GM12878 (cell line): Measurements from ENCODE around the gene PAX2. TPM values are rescaled to one million over a fixed set of nuclear protein-coding genes. Genes with fewer than 3 reads are reported as not detected.

Experiments
- ATAC-seq: fragments of 200-7000 bp; cut with Tn5 transposase; 3 replicates; pipeline ENCODE4 v1.9.1; 2020; ENCODE audit warnings: mild to moderate bottlenecking, moderate library complexity
- BruUV-seq: library from RNA; stranded (reverse); fragments of 400-500 nt; replicated peaks from 2 replicates; lab custom pipeline; 2021; lab: Mats Ljungman, UMichigan
- CTCF ChIA-PET: fragments of 300-600 bp; sonication (Branson Sonifier 250); formaldehyde crosslinking; extraction: SDS; loops from one replicate; lab custom pipeline; 2021; ENCODE audit warnings: inconsistent platforms; lab: Yijun Ruan, JAX
- POLR2A ChIA-PET: fragments of 350-600 bp; formaldehyde crosslinking; extraction: SDS; loops from one replicate; lab custom pipeline; 2021; ENCODE audit warnings: inconsistent platforms; lab: Charles Lee
- RAD21 ChIA-PET: fragments of 300-600 bp; sonication (Branson Sonifier 250); formaldehyde crosslinking; loops from one replicate; lab custom pipeline; 2023; ENCODE audit warnings: antibody characterized with exemption; ENCODE audit not compliant: unreplicated experiment; lab: Charles Lee
- SMC1A ChIA-PET: fragments of 300-600 bp; sonication (Branson Sonifier 250); formaldehyde crosslinking; loops from one replicate; lab custom pipeline; 2023; ENCODE audit not compliant: unreplicated experiment, uncharacterized antibody; lab: Charles Lee
- DNase-seq: peaks from one replicate; pipeline ENCODE4 v3.0.0-alpha.2; 2011; ENCODE audit warnings: low read depth, low spot score
- FAIRE-seq: peaks from 3 replicates; lab custom pipeline; 2011; peaks lifted over from hg19 to GRCh38; lab: Jason Lieb, UNC
- H2AFZ ChIP-seq: 2 replicates; pipeline ENCODE4 v1.6.0; 2011; ENCODE audit warnings: low read depth, low read length, control low read depth; ENCODE audit not compliant: control insufficient read depth
- H3K27ac ChIP-seq: 2 replicates; pipeline ENCODE4 v1.5.1; 2011; ENCODE audit warnings: control low read depth; ENCODE audit not compliant: control insufficient read depth, insufficient read depth
- H3K27me3 ChIP-seq, 2 experiments: replicated peaks in 1 of 2; 2 replicates each; pipeline versions ENCODE4 v1.6.0 to v1.6.1; 2011; ENCODE audit warnings: low read length in 1 of 2; ENCODE audit not compliant: control insufficient read depth in 2 of 2, insufficient read depth in 2 of 2
- H3K36me3 ChIP-seq, 2 experiments: 2 replicates each; pipeline ENCODE4 v1.5.1; 2011; ENCODE audit warnings: low read length in 1 of 2; ENCODE audit not compliant: control insufficient read depth in 2 of 2, insufficient read depth in 2 of 2
- H3K4me1 ChIP-seq: 2 replicates; pipeline ENCODE4 v1.6.1; 2011; ENCODE audit warnings: mild to moderate bottlenecking, low read length, moderate library complexity, mixed read lengths; ENCODE audit not compliant: control insufficient read depth, insufficient read depth
- H3K4me2 ChIP-seq: 2 replicates; pipeline ENCODE4 v1.6.0; 2011; ENCODE audit warnings: control low read depth; ENCODE audit not compliant: control insufficient read depth, insufficient read depth
- H3K4me3 ChIP-seq: fragments of 200-600 bp; sonication (generic); 2 replicates; pipeline ENCODE4 v1.5.1; 2016
- H3K79me2 ChIP-seq: 2 replicates; pipeline ENCODE4 v1.6.0; 2011; ENCODE audit warnings: low read length; ENCODE audit not compliant: control insufficient read depth, insufficient read depth
- H3K9ac ChIP-seq: 2 replicates; pipeline ENCODE4 v1.8.0; 2011; ENCODE audit warnings: low read length, control low read depth, mixed read lengths; ENCODE audit not compliant: control insufficient read depth, insufficient read depth
- H3K9me3 ChIP-seq: replicated peaks from 3 replicates; pipeline ENCODE4 v1.5.1; 2011; ENCODE audit warnings: mild to moderate bottlenecking, low read length; ENCODE audit not compliant: control insufficient read depth, insufficient read depth
- H4K20me1 ChIP-seq: 2 replicates; pipeline ENCODE4 v1.6.0; 2011; ENCODE audit not compliant: control insufficient read depth, insufficient read depth
- BCLAF1 ChIP-seq: fragments of 450-650 bp; IDR thresholded peaks from 2 replicates; pipeline ENCODE4 v1.6.1; 2017; ENCODE audit warnings: antibody characterized with exemption, mild to moderate bottlenecking, moderate library complexity
- MEF2B ChIP-seq: fragments of 450-650 bp; IDR thresholded peaks from 2 replicates; pipeline ENCODE4 v1.6.1; 2018; ENCODE audit warnings: mild to moderate bottlenecking, moderate library complexity; ENCODE audit not compliant: partially characterized antibody, poor library complexity, severe bottlenecking
- MYC ChIP-seq: IDR thresholded peaks from 2 replicates; pipeline ENCODE4 v1.6.1; 2011; ENCODE audit warnings: mild to moderate bottlenecking, low read length, moderate library complexity, inconsistent platforms; ENCODE audit not compliant: insufficient read depth, insufficient replicate concordance, insufficient read length, severe bottlenecking
- NFIC ChIP-seq: IDR thresholded peaks from 2 replicates; pipeline ENCODE4 v1.6.1; 2012; ENCODE audit warnings: low read depth, mild to moderate bottlenecking, inconsistent platforms, low read length, moderate library complexity
- NKRF ChIP-seq: fragments of 450-650 bp; conservative IDR thresholded peaks from 2 replicates; pipeline ENCODE4 v1.6.1; 2017; ENCODE audit warnings: mild to moderate bottlenecking, moderate library complexity
- NR2C1 ChIP-seq: fragments of 450-650 bp; IDR thresholded peaks from 2 replicates; pipeline ENCODE4 v1.6.1; 2017; ENCODE audit warnings: antibody characterized with exemption, mild to moderate bottlenecking, moderate library complexity
- POLR2AphosphoS2 ChIP-seq: IDR thresholded peaks from 2 replicates; pipeline ENCODE4 v1.6.1; 2011; ENCODE audit warnings: low read depth, mild to moderate bottlenecking, low read length, improper control_type of control experiment, moderate library complexity
- RELA ChIP-seq: fragments of 450-650 bp; IDR thresholded peaks from 2 replicates; pipeline ENCODE4 v1.8.0; 2014; ENCODE audit warnings: borderline replicate concordance; ENCODE audit not compliant: partially characterized antibody
- SUZ12 ChIP-seq: fragments of 200-600 bp; sonication (generic); IDR thresholded peaks from one replicate; pipeline ENCODE4 v1.6.1; 2018; ENCODE audit warnings: antibody characterized with exemption, mild to moderate bottlenecking; ENCODE audit not compliant: unreplicated experiment
- WGBS: methylation state at CpG from one replicate; pipeline ENCODE4 v1.1.6; 2016; ENCODE audit warnings: low lambda C conversion rate; ENCODE audit not compliant: insufficient replicate concordance, insufficient coverage; ENCODE audit errors: missing lambda C conversion rate; 5-methylcytosine and 5-hydroxymethylcytosine counted together
- in situ Hi-C: fragments of 300-500 bp; cut with MboI; formaldehyde crosslinking; loops from 9 replicates; pipeline ENCODE4 v1.14.3; 2018; ENCODE audit warnings: mixed read lengths
- intact Hi-C: fragments of 100-400 bp; cut with micrococcal nuclease; formaldehyde crosslinking; loops from one replicate; pipeline ENCODE4 v1.14.2; 2022; ENCODE audit not compliant: unreplicated experiment
- polyA plus RNA-seq, 11 experiments: library from polyadenylated mRNA; depleted of rRNA in 4 of 11; unstranded in 6 of 11; stranded (reverse) in 5 of 11; fragments of >200 nt; fragmentation: Nextera tagmentation in 4 of 11; fragmentation: Illumina TruSeq in 1 of 11; extraction: Ambion mirVana in 4 of 11; extraction: Trizol in 1 of 11; gene quantifications; 1 replicate in 1 of 11; 2 replicates in 10 of 11; pipeline versions ENCODE4 v1.2.1 to v1.2.3, GENCODE V29; 2011 to 2016; ENCODE audit warnings: inconsistent platforms in 2 of 11, missing spikeins in 2 of 11, low read depth in 1 of 11
- total RNA-seq, 4 experiments: library from RNA; depleted of rRNA in 3 of 4; stranded (reverse); fragments of >200 nt in 3 of 4; fragmentation: Illumina TruSeq in 1 of 4; extraction: Trizol in 1 of 4; gene quantifications; 2 replicates each; pipeline versions ENCODE4 v1.2.1 to v1.2.3, GENCODE V29; 2013 to 2021

PAX2 gene
- total and polyA plus RNA-seq, 10 of the 15 experiments (the other 5 are each of a cell fraction or from before 2014, with no cell fraction given): not detected

- intact Hi-C loops (no loop called here), in situ Hi-C loops (no loop called here)
- Histone ChIP-seq H4K20me1 (no peaks in the 10 kb centered on the region), H3K36me3 (no peaks in the 10 kb centered on the region), H3K9ac (no peak overlapping the region), H2AFZ (no peak overlapping the region), H3K4me1 (no peaks in the 10 kb centered on the region), H3K27ac (no peak overlapping the region), H3K4me3 (no peak overlapping the region), H3K79me2 (no peaks in the 10 kb centered on the region), H3K4me2 (no peak overlapping the region), H3K9me3 (no peaks in the 10 kb centered on the region), H3K27me3 (peaks cover 2 to 4% of the 10 kb centered on the region in 2 experiments; a peak in 3 of 4 replicates)
- FAIRE-seq: no peak
- RAD21 ChIA-PET: no interaction called here
- SMC1A ChIA-PET: no interaction called here
- BruUV-seq: no TSS peak
- 29% methylated on average over 19 of the region's 21 CpGs for WGBS
- TF ChIP-seq MEF2B (no peak), NR2C1 (no peak), POLR2AphosphoS2 (no peak), SUZ12 (no peak), NFIC (no peak), MYC (no peak), NKRF (no peak), RELA (no peak), BCLAF1 (no peak)
- CTCF ChIA-PET: interaction anchor here (0.7 kb wide), 1 partner anchor 156 kb away, joined by 4 read pairs; no protein-coding TSS in a partner anchor
- POLR2A ChIA-PET: no interaction called here
- DNase-seq: no peak
- ATAC-seq: no peak
Measured at GRCh38 chr10:100858747-100859483, 113.5 kb downstream of the PAX2 start.
